Kidney epithelial cell (primary cell): Measurements from ENCODE around the gene TTC21A. TPM values are rescaled to one million over a fixed set of nuclear protein-coding genes. Genes with fewer than 3 reads are reported as not detected.

ENCODE experiments used
- DNase-seq: peaks from one replicate; pipeline ENCODE4 v3.0.0-alpha.2; 2010; ENCODE audit warnings: low read depth
- H3K27me3 ChIP-seq: 2 replicates; pipeline ENCODE4 v1.6.0; 2011; ENCODE audit warnings: low read length; ENCODE audit not compliant: control insufficient read depth, insufficient read depth
- H3K36me3 ChIP-seq: 2 replicates; pipeline ENCODE4 v1.5.1; 2011; ENCODE audit warnings: low read length; ENCODE audit not compliant: control insufficient read depth, insufficient read depth
- H3K4me3 ChIP-seq: 2 replicates; pipeline ENCODE4 v1.5.1; 2011; ENCODE audit warnings: low read depth, mild to moderate bottlenecking, control low read depth, low read length
- total RNA-seq: library from RNA; depleted of rRNA; stranded (reverse); fragments of >200 nt; gene quantifications from 2 replicates; pipeline ENCODE4 v1.2.3, GENCODE V29; 2015
- TF ChIP-seq, protein P1 (sequence below): IDR thresholded peaks from 2 replicates; pipeline ENCODE4 v1.5.1; 2011; ENCODE audit warnings: mild to moderate bottlenecking, moderate library complexity, low read length, control low read depth, inconsistent platforms; ENCODE audit not compliant: insufficient read depth, poor library complexity, severe bottlenecking

Gene TTC21A
- total RNA-seq, 1 donor from 2014 or later, result 6.7 TPM

DNA sequence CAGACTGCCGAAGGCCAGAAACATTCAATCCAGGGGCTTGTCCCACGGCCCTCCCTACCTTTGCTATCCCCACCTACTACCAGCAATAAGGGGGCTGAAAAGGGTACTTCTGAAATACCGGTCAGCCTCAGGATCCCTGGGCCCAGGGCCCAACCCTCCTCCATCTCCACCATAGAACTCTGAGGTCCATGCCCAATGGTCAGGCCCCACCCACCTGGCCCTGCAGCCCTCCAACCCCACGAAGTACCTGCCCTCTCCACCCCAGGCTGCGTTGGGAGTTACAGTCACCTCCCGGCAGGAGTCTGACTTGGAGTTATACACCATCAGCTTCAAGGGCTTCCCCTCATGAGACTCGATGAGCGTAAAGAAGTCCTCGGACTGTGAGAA is 7.0 kb upstream of the TTC21A start:
- no peak for DNase-seq
- H3K36me3 ChIP-seq, result peaks cover 6% of the 10 kb centered on the region
- H3K27me3 ChIP-seq, result no peaks in the 10 kb centered on the region
- TF ChIP-seq, protein P1, sequence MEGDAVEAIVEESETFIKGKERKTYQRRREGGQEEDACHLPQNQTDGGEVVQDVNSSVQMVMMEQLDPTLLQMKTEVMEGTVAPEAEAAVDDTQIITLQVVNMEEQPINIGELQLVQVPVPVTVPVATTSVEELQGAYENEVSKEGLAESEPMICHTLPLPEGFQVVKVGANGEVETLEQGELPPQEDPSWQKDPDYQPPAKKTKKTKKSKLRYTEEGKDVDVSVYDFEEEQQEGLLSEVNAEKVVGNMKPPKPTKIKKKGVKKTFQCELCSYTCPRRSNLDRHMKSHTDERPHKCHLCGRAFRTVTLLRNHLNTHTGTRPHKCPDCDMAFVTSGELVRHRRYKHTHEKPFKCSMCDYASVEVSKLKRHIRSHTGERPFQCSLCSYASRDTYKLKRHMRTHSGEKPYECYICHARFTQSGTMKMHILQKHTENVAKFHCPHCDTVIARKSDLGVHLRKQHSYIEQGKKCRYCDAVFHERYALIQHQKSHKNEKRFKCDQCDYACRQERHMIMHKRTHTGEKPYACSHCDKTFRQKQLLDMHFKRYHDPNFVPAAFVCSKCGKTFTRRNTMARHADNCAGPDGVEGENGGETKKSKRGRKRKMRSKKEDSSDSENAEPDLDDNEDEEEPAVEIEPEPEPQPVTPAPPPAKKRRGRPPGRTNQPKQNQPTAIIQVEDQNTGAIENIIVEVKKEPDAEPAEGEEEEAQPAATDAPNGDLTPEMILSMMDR, result no peak
- H3K4me3 ChIP-seq, result no peak overlapping the region

DNA sequence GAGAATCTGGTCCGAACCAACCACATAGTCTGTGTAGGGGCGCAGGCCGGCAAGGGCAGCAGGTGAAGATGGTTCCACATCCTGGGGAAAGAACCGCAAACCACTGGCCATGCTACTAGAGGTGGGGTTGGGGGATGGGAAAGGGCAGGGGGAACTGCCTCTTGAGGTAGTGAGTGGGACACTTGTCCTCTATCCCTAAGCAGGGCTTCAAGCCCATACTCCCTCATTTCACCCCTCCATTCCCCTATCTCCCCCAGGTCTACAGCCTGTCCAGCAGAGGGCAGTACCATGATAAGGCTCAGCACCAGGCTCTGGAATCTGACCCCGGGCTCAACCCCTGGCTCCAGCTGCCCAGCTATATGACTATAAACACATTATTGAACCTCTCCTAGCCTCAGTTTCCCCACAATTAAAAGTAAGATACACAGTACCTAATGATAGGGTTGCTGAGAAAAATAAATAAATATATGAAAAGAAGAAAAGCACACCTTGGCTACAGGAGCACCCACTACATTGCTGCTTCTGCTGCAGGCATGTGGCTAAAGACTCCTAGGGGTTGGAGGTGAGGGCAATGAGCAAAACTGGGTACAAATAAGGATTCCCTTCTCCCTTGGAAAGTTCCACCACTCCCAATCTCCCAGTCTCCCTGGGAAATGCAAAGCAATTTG is 6.3 kb upstream of the TTC21A start:
- DNase-seq, result no peak

DNA sequence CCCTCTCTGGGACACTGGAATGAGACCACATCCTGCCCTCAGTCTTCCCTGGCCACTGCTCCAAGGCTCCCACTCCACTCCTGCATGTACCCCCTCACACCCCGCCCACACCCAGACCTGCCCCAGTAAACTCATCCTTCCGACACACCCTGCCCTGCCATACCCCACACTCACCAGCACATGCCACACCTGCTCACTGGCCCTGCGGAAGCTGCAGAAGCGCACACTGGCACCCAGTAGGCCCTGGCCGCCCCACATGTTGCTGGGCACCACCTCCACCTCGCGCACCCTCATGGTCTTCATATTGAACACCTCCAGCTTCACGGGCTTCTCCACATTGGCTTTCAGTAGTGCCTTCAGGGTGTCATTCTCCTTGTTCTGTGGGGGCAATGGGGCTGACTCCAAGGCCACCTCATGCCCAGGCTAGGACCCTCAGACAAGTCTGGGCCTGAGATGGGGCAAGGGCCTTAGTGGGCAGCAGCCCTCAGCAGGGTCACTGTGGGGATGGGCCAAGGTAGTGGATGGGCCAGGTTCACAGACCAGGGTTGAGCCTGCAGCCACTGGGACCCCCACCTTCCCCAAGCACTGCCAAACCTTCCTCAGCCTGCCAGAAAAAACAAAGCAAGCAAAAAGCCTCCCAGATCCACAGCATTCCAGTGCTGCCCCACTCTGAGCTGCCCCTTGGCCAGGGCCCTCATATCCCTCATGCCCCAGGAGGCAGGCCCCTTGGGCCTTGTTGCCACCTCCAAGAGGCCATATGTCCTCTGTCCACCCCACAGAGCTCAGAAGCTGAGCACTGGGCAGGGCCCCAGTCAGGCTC is 4.8 kb upstream of the TTC21A start:
- TF ChIP-seq, protein P1, result no peak
- no peaks in the 10 kb centered on the region for H3K27me3 ChIP-seq
- no peak for DNase-seq
- H3K4me3 ChIP-seq, result no peak overlapping the region
- peaks cover 4% of the 10 kb centered on the region for H3K36me3 ChIP-seq

More for the DNA sequence above, 6.3 kb upstream of the TTC21A start:
- H3K36me3 ChIP-seq, result peaks cover 5% of the 10 kb centered on the region
- H3K27me3 ChIP-seq, result no peaks in the 10 kb centered on the region
- no peak overlapping the region for H3K4me3 ChIP-seq
- TF ChIP-seq, protein P1, result peak; percentile 76

DNA sequence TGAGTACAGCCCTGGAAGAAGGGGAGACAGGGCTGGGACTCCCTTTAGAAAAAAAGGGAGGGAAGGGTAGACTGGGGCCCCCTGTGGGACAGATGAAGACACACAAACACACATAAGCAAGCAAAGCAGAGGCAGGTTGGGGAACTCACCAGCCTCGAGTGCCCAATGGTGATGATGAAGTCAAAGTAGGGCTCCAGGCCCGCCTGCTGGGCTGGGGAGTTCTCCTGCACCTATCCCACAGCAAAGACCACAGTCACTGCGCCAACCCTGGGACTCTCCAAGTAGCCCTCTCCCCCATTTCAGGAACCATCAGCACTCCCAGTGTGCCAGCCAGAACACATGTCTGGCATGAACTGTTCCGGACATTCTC is 4.2 kb upstream of the TTC21A start:
- no peak for DNase-seq
- TF ChIP-seq, protein P1, result no peak
- H3K4me3 ChIP-seq, result no peak overlapping the region
- peaks cover under 1% of the 10 kb centered on the region for H3K36me3 ChIP-seq
- no peaks in the 10 kb centered on the region for H3K27me3 ChIP-seq

DNA sequence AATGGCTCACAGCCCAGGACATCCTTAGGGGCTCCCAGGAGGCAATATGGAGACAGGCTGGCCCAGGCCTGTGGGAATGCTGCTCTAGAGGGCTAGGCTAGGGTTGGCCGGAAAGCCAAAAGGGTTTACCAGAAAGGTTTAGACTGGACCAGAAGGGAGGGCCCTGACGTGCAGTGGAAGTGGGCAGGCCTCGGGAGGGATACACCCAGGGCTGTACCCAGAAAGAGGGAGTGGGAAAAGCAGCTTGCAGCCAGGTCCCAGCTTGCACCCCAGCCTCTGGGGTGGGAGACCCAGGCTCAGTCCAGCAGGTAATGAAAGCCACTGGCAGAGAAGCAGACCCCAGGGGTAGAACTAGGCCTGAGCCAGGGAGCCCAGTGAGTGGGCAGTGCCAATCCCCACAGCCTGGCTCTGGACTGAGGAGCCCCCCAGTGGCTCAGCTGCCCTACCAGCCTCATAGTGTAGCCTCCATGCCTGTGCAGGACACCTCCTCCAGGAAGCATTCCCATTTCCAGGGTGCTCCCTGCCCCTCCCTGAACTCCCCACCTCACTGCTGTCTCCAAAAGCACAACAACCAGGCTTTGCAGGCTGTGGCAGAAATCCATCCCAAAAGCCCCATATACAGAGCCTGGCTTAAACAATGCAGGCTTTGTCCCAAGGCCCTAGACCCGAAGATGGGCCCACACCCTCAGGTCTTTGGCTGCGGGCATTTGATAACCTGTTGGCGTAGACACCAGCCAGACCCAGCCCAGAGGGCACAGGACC is 3.5 kb upstream of the TTC21A start:
- no peak for DNase-seq
- Histone ChIP-seq H3K36me3 (no peaks in the 10 kb centered on the region), H3K27me3 (no peaks in the 10 kb centered on the region), H3K4me3 (no peak overlapping the region)
- TF ChIP-seq, protein P1, result no peak
